Mesodermal cell (in vitro differentiated cells): ENCODE results near the gene TMEFF2.
"Not testable (repeated sequence)": the region's sequence is repeated elsewhere in the genome, so short reads cannot be mapped to it uniquely, and the experiment has no call there.

Experiments used
- H3K27ac ChIP-seq: 2 replicates; pipeline ENCODE4 v1.7.0; 2013; ENCODE audit warnings: mild to moderate bottlenecking, low read depth, low read length, moderate library complexity; ENCODE audit not compliant: severe bottlenecking
- H3K36me3 ChIP-seq: 2 replicates; pipeline ENCODE4 v1.7.1; 2013; ENCODE audit warnings: mild to moderate bottlenecking, low read length, moderate library complexity; ENCODE audit not compliant: control insufficient read depth, insufficient read depth
- H3K4me1 ChIP-seq: one replicate; pipeline ENCODE4 v1.7.1; 2013; ENCODE audit warnings: mild to moderate bottlenecking, low read length; ENCODE audit not compliant: insufficient read depth, control insufficient read depth, poor library complexity, severe bottlenecking
- H3K4me3 ChIP-seq: 2 replicates; pipeline ENCODE4 v1.7.0; 2013; ENCODE audit warnings: low read length, control low read depth, mild to moderate bottlenecking; ENCODE audit not compliant: insufficient read depth, poor library complexity, severe bottlenecking; ENCODE audit errors: extremely low read depth
- H3K9me3 ChIP-seq: 2 replicates; pipeline ENCODE4 v1.7.1; 2013; ENCODE audit warnings: mild to moderate bottlenecking, low read length, moderate library complexity; ENCODE audit not compliant: control insufficient read depth
- WGBS, 2 experiments: methylation state at CpG; one replicate each; pipeline ENCODE4 v1.1.5; 2013; ENCODE audit warnings: missing lambda C conversion rate in 2 of 2; ENCODE audit not compliant: insufficient coverage in 2 of 2; 5-methylcytosine and 5-hydroxymethylcytosine counted together

The TMEFF2 gene

DNA sequence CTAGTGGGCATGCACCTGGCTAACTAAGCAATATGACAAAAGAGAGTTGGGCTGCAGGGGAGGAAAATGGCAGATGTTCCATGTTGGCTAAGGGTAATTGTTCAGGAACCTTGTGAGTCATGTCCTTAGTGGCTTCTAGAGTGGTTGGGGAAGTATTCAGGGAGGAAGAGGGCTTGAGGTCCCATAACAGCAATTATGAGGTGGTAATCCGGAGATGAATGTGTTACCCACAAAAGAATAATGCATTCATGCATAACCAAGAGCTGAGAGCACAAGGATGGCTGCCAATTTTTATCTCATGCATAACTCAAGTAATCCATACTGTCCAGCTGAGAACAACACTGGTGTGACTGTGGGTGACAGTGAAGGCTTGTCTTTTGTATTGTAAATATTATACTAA, 42.9 kb downstream of the TMEFF2 start:
- H3K27ac ChIP-seq = no peak overlapping the region
- no peak overlapping the region for H3K4me3 ChIP-seq
- no peaks in the 10 kb centered on the region for H3K9me3 ChIP-seq
- 100% methylated on average over 1 of the region's 1 CpG; no CpG with 5 or more reads in 1 of the 2 experiments for WGBS, 2 experiments
- H3K4me1 ChIP-seq = peaks cover 12% of the 10 kb centered on the region
- H3K36me3 ChIP-seq = no peaks in the 10 kb centered on the region

DNA sequence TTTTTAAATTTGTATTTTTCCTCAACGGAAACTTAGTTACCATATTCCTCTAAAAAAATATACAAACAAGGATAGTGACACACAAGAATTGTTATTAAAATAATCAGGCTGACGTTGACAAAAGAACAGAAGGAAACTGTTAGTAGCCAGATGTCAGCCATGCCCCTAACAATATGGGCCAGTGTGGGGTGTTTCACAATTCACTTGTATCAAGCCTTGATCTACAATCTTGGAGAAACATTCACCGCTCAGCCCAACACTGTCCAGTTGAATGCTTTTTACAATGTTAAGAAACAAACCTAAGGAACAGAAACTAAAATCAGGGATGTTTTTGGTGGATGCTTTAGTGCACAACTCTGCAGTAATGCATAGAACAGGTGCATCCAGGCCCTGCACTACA, 44.6 kb downstream of the TMEFF2 start:
- Histone ChIP-seq H3K4me1 (peaks cover 22% of the 10 kb centered on the region), H3K4me3 (no peak overlapping the region), H3K27ac (no peak overlapping the region), H3K9me3 (no peaks in the 10 kb centered on the region), H3K36me3 (no peaks in the 10 kb centered on the region)
- whole genome bisulfite sequencing, 2 experiments = 80% methylated on average over 1 of the region's 3 CpGs; no CpG with 5 or more reads in 1 of the 2 experiments

DNA sequence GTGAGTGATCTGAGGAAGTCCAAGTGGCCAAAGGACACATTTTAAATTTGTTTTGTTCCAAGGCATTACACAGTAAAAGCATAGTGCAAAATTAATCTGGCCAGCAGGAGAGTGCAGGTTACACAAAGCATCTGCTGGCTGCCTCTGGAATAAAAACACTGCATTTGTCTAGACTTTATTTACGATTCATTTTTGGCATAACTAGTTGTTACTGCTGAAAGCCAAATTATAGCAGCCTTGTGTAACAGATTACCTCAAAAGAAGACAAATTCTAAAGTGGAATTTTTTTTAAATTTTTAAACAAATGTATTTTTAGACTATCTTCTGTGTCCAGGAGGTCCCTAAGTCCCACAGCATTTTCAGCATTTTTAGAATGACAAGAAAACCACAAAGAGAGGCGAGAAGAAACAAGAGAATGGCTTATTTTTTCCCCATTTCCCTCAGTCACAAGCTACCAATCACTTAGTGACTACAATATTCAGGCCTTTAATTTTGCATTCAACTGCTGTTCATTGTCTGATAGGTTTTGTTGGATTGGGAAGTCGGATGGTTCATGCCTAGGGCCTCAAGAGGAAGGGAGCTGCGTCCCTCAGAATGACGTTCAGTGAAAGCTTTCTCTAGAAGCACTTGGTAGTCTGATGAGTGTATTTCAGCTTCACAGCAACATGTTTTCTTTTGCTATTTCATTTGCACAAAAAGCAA, 46.0 kb downstream of the TMEFF2 start:
- Histone ChIP-seq H3K4me1 (peaks cover 22% of the 10 kb centered on the region), H3K4me3 (no peak overlapping the region), H3K27ac (no peak overlapping the region), H3K36me3 (no peaks in the 10 kb centered on the region), H3K9me3 (no peaks in the 10 kb centered on the region)
- 80 to 93% methylated on average over 2 to 4 of the region's 5 CpGs for WGBS, 2 experiments

DNA sequence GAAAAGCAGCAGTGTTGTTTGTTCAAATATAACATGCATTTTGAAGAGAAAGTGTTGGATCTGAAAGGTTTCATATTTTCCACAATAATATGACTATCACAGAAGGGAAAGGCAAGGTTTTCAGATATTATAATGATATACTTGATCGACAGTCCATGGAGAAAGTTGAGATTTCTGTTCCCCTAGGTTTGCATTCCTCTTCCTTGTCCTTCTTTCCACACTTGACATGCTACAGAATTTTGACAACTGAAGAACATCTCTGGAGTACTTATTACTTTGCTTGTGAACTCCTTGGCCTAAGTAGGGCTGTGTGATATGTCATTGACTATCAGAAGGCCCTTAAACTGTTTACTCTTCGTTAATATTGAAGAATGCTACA, 46.5 kb downstream of the TMEFF2 start:
- Histone ChIP-seq H3K4me1 (peaks cover 22% of the 10 kb centered on the region), H3K27ac (no peak overlapping the region), H3K4me3 (no peak overlapping the region), H3K9me3 (no peaks in the 10 kb centered on the region), H3K36me3 (no peaks in the 10 kb centered on the region)
- WGBS, 2 experiments = 67 to 100% methylated on average over 1 to 2 of the region's 2 CpGs

DNA sequence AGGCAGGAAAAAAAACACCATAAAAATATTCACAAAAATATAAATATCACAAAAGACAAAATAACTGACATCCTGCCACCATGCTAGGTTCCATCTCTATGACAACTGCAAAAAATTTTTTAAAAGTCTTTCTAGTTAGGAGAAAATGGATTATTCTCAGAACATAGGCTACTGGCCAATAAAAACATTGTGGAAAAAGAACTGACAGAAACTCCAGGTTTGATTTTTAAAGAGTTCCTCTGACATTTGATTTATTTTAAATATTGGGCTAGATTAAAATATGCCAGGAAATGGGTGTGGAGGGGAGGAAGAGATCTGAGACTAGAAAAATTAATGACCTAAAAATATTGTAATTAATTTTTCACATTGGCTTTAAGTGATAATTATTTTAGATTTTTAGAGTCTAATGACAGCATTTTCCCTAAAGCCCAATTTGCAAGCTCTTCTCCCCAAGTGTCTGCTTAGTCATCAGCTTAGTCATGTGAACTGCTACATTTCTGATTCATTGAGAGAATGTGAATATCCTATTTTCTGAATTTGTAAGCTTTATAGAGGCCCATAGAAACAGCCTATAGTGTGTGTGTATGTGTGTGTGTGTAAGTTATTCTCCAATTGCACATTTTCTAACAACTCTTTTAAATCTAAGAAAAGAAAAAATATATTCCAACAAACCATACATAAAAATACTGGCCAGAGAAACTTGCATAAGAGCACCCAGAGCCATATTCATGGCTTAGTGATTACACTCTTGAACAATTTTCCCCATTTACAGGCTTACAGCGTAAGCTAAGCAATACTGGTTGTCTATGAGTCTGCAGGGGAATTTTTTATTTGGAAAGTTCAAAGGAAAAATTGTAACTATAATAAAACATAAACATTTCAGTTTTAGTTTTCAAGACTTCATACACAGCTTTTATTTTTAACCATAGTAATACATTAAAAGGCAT, 48.4 kb downstream of the TMEFF2 start:
- Histone ChIP-seq H3K36me3 (no peaks in the 10 kb centered on the region), H3K27ac (no peak overlapping the region), H3K9me3 (no peaks in the 10 kb centered on the region), H3K4me3 (no peak overlapping the region), H3K4me1 (peaks cover 22% of the 10 kb centered on the region)
- no CpG with 5 or more reads among the region's 1 CpG for WGBS, 2 experiments

DNA sequence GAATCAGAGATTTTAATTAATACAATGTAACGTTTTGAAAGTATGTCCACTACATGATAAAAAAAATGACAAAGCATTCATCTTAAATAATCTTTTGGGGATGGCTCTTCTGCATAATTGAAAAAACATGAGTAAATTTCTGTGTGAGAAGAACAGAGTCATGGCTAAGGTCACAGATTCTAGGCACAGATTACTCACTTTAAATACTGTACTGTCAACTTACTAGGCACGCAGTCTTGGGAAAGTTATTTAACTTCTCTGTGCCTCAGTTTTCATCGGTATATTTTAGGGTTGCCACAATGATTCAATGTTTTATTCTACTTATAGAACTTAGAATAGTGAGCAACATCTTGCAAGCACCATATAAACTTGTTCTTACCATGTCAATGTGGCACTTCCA, 49.2 kb downstream of the TMEFF2 start:
- no peaks in the 10 kb centered on the region for H3K9me3 ChIP-seq
- H3K36me3 ChIP-seq = no peaks in the 10 kb centered on the region
- WGBS, 2 experiments = no CpG with 5 or more reads among the region's 3 CpGs
- H3K4me3 ChIP-seq = no peak overlapping the region
- no peak overlapping the region for H3K27ac ChIP-seq
- peaks cover 22% of the 10 kb centered on the region for H3K4me1 ChIP-seq

DNA sequence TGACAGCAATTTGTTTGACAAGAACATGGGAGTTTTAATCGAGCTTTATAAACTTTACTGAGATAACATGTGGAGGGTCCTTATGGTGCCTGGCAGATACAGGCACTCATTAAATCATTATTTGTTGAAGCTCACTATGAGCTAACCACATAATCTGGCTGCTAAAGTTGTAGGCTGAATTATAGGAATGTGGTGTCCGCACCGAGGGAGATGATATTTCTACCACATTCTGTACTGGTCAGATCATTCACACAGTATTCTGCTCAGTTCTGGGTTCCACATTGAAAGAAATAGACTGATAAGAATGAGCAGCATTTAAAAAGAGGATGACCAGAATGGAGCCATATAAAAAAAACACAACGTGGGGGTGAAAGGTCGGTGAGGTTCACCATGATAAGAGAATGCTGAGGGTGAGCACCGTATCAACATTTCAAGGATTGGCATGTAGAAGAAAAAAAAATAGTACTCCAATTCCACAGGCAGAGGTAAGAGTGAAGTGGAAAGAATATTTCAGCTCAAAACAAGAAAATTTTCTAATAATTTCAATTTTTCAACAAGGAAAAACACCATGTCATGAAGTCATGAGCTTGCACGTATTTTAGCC, 54.4 kb downstream of the TMEFF2 start:
- Histone ChIP-seq H3K4me1 (no peaks in the 10 kb centered on the region), H3K36me3 (no peaks in the 10 kb centered on the region), H3K4me3 (no peak overlapping the region), H3K27ac (no peak overlapping the region), H3K9me3 (no peaks in the 10 kb centered on the region)
- 93 to 100% methylated on average over 1 to 2 of the region's 7 CpGs for WGBS, 2 experiments

DNA sequence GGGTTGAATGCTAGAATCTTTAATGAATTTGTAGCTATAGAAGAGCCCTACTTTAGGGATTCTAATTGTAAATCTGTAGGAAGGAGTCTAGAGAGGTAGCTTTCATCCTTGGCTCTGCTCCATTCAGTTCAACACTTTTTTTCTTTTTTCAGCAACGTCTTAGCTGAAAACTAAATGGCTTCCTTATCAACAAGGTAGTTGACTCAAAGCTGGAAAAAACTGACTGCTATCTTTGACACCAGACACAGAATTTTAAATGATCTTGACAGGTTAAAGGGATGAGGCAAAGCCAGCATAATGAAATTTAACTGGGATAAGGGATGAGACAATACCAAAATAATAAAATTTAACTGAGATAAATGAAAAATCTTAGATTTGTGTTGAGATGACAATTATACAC, 54.9 kb downstream of the TMEFF2 start:
- H3K36me3 ChIP-seq = no peaks in the 10 kb centered on the region
- H3K9me3 ChIP-seq = no peaks in the 10 kb centered on the region
- H3K4me3 ChIP-seq = no peak overlapping the region
- H3K27ac ChIP-seq = no peak overlapping the region
- H3K4me1 ChIP-seq = no peaks in the 10 kb centered on the region
- WGBS, 2 experiments = 67% methylated on average over 1 of the region's 1 CpG; no CpG with 5 or more reads in 1 of the 2 experiments

DNA sequence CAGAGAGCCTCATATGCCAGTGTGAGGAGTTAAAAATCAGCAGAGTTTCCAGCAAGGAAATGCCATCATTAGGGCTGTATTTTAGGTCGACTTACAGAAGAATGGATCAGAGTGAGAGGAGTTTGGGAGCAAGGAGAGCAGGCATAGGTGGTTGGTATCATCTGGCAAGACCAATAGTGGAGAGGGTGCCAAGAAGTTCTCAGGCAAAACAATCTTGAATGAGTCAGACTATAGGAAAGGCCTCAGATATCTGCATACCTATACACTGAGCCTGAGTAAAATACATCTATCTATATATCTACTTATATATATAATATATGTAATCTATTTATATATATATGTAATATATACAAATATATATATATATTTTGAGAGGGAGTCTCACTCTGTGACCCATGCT, 57.3 kb downstream of the TMEFF2 start:
- no peaks in the 10 kb centered on the region for H3K4me1 ChIP-seq
- 73 to 80% methylated on average over 1 of the region's 1 CpG for WGBS, 2 experiments
- H3K36me3 ChIP-seq = no peaks in the 10 kb centered on the region
- no peak overlapping the region for H3K4me3 ChIP-seq
- no peaks in the 10 kb centered on the region for H3K9me3 ChIP-seq
- H3K27ac ChIP-seq = no peak overlapping the region

DNA sequence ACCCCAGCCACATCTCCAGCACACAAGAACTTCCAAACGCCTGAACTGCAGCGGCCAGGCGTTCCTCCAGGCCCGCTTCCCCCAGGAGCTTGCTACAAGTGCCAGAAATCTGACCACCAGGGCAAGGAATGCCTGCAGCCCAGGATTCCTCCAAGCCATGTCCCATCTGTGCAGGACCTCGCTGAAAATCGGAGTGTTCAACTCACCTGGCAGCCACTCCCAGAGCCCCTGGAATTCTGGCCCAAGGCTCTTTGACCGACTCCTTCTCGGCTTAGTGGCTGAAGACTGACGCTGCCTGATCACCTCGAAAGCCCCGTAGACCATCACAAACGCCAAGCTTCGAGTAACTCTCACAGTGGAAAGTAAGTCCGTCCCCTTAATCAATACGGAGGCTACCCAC, 62.1 kb downstream of the TMEFF2 start:
- not testable (repeated sequence) for H3K27ac ChIP-seq, H3K4me3 ChIP-seq, H3K9me3 ChIP-seq, H3K4me1 ChIP-seq, H3K36me3 ChIP-seq
- 89 to 93% methylated on average over 8 to 10 of the region's 15 CpGs for WGBS, 2 experiments
